IPS-NIHi11 (cell line): ENCODE data around the gene COL5A3.
A peak's percentile ranks its signal among the peaks of the same experiment; 100 is the strongest.
"Not testable (repeated sequence)": the region's sequence is repeated elsewhere in the genome, so short reads cannot be mapped to it uniquely, and the experiment has no call there.

ENCODE experiments used
- DNase-seq: peaks from one replicate; pipeline ENCODE4 v3.0.0; 2012; ENCODE audit warnings: mixed read lengths, low spot score

Gene COL5A3

DNA sequence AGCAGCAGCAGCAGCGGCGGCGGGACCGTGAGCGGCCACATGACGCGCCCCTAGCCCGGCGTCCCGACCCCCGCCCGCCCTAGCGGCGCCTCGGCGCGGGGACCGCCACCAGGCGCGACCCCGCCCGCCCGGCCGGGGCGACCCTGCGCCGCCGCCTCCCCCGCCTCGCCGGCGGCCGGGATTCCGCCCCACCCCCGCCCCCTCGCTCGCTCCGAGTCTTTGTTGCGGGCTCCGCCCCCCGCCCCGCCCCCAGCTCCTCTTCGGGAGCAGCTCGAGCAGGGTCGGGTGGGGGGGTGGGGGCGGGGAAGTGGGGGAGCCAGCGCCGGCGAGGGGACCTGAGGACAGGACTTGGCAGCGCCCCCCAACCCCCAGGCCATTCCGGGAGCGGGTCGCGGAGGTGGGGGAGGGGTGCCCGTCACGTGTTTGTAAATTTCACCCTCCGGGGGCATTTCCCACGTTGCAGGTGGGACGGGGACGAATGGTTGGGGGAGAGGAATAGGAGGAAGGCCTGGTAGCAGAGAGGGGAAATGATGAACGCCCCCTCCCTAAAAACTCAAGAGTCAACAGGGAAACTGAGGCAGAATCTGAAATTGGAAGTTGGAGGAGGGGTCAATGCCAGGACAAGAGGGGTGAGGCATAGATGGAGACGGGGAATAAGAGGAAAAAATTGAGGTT lies 73.8 kb downstream of the COL5A3 start, which contains the start of gene OLFM2:
Gene OLFM2 (minus strand): TSS at position 190 of the 675 bp plus-strand sequence. CDS start 149 bp downstream, at position 41.
- DNase-seq: peak; percentile 89

- no peak for DNase-seq
Measured at GRCh38 chr19:9935506-9936325, 74.6 kb downstream of the COL5A3 start.

DNA sequence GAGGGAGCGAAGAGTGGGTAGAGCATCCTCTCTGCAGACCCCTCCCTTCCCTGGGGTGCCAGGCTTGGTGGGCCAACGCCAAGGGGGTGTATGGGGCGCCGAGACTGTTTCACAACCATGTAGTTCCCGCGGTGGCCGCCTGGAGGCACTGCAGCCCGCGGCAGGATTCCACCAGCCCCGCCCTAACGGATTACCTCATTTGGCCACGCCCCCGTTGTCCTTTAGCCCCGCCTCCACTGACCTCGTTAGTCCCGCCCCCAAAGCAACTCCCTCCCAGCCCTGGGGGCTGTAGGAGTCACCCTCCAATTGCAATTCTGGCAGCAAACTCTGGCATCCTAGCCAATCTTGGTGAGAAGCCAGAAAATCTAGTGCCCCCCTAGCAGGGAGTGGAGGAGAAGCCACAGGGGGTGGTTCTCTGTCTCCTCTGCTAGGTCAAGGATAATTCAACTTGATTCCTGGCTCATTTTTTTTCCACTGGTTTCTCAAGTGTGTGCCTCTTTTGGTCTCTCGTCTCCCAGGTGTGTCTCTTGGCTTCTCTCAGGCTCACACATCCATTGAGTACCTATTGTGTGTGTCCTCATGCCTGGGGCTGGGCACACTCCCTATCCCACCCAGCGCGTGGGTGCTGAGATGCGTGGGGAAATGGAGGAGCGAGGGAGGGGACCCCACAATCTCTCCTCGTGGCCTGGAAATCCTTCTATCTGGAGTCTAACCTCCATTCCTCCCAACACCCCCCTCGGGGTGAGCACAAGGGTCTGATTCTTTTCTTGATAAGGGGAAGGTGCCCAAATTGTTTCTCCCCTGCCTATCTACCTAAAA lies 76.0 kb downstream of the COL5A3 start:
- peak; percentile 83 for DNase-seq

DNA sequence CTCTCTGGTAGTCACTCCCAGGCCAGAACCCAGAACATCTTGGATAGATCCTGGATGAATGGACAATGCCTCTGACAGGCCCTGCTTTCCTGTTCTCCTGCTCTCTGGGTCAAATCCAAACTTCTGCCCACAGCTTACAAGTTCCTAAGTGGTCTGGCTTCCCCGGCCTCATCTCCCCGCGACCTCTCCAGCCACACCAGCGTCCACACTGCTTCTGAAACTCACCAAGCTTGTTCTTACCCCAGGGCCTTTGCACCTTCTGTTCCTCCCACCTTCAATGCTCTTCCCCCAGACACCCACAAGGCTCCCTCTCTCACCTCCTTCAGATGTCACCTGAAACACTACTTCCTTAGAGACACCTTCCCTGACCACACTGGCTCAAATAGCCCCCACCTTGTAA lies 77.5 kb downstream of the COL5A3 start:
- DNase-seq: no peak

DNA sequence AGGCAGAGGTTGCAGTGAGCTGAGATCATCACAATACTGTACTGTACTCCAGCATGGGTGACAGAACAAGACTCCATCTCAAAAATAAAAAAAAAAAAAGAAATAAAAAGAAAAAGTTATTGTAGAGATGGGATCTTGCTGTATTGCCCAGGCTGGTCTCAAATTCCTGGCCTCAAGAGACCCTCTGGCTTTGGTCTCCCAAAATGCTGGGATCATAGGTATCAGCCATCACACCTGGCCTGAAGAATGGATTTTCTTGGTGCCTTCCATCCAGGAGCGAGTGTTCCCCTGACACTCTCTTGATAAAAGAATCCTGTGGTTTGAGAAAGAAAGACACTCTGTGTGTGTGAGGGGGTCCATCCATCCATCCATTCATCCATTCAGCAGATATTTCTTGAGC lies 78.7 kb downstream of the COL5A3 start:
- no peak for DNase-seq

GRCh38 chr19:9923440-9923839 lies 86.9 kb downstream of the COL5A3 start:
- DNase-seq: no peak

DNA sequence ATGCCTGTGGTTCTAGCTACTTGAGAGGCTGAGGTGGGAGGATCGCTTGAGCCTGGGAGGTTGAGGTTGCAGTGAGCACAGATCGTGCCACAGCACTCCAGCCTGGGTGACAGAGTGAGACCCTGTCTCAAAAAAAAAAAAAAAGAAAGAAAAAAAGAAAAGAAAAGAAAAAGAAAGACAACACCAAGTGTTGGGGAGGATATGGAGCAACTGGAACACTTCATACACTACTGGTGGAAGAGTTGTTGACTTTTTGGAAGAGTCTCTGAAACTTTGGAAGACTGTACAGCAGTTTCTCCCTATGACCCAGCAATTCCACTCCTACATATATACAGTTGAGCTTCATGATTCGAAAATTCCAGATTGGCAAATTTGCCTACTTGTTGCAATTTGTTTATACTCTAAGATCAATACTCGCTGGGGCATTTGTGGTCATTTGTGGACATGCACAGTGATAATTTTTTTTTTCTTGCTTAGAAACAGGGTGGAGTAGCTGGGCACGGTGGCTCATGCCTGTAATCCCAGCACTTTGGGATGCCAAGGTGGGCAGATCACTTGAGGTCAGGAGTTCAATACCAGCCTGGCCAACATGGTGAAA lies 87.4 kb downstream of the COL5A3 start:
- not testable (repeated sequence) for DNase-seq

- peak; percentile 84 for DNase-seq
Measured at GRCh38 chr19:9917321-9917720, 93.0 kb downstream of the COL5A3 start.

GRCh38 chr19:9916719-9917118 lies 93.6 kb downstream of the COL5A3 start:
- DNase-seq: no peak

DNA sequence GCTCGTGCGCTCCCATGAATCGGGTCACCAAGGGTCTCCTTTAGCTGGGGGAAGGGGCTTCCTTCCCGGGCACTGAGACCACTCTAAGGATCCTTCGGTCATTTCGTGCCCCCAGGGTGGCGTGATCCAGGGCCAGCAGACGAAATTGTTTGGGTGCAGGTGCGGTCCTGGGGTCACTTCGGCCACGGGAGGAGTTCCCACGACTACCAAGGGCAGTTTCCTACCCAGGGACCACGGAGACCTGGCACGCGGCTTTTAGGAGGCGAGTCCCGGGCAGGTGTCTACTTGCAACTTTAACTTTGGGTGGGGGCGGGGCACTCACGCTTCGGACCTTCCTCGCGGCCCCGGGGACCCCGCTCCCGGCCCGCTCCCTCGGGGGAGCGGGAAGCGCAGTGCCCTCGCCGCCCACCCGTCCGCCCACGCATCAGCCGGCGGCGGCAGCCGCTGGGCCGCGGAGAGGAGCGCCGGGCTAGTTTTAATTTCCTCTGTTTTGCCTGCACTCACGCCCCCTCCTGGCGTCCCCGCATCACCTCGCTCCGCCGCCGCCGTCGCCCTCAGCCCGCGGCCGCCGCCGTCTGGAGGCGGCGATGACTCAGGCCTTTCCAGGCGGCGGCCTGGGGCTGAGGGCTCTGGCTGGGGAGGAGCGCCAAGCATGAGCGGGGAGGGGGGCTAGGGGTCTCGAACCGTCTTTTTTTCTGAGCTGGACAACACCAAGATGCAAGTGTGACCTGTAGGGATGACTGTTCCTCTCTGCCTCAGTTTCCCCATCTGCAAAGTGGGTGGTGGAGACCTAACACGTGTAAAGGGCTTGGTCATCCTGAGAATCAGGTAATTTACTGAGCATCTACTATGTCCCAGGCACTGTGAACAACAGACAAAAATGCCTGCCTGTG lies 95.7 kb downstream of the COL5A3 start:
- DNase-seq: peak; percentile 95

DNA sequence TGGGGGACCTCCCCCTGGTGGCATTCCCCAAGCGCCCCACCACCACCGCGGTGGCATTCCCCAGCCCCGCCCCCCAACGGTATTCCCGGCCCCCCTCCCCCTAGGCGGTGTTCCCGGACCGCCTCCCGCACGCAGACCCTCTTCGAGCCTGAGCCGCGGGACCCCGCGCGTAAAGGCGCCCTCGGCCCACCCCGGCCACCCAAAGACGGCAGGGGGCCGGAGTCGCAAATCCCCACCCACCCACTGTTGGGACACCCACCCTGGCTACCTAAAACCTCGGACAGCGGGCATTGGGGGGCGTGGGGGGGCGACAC lies 96.3 kb downstream of the COL5A3 start:
- peak; percentile 79 for DNase-seq

GRCh38 chr19:9913237-9914000 lies 96.9 kb downstream of the COL5A3 start:
- peak; percentile 86 for DNase-seq

DNA sequence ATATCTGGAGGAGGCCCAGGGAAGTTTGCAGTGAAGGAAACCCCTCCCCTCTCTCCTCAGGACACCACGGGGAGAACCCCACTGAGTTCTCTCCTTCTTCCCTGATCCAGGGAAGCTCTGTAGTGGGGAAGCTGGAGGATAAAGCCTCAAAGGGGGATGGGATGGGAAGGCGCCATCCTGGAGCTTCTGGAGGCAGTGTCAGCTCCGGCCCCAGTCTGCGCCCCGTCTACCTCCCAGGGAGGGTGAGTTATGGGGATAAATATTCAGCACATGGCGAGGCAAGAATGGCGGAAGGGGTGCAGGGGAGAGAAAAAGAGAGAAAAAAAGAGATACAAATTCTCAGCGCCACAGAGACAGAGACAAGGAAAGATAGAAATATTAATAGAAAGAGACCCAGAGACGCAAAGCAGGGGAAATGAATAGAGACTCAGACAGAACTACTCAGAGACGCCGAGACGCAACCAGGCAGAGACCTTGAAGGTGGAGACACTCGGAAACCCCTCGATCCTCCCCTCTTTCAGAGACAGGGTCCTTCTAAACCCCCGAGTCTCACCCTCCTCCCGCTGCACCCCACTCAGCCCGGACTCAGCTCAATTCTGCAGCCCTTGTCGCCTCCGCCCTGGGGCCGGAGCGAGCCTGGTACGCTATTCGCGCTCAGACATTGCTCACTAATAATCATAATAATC lies 97.6 kb downstream of the COL5A3 start:
- no peak for DNase-seq

- no peak for DNase-seq
Measured at GRCh38 chr19:9911524-9912185, 98.6 kb downstream of the COL5A3 start.

DNA sequence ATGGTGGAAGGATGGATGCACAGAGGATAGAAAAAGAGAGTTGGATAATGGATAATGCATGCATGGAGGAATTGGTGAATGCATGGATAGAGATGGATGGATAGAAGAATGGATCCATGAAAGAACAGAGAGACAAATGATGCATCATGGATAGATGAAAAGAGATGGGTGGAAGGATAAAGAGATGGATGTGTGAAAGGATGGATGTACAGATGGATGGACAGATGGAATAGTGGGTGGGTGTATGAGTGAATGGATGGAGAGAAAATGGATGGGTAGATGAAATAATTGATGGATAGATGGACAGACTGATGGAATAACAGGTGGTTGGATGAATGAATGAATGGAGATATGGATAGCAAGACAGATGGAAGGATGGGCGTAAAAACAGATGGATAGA lies 99.7 kb downstream of the COL5A3 start:
- DNase-seq: no peak
